HG03432 (cell line): ENCODE measurements around the gene HYAL3.

Experiments used
- ATAC-seq: cut with Tn5 transposase; IDR thresholded peaks from one replicate; pipeline ENCODE4 v1.9.1; 2021; ENCODE audit warnings: mild to moderate bottlenecking, moderate library complexity; ENCODE audit not compliant: unreplicated experiment

The HYAL3 gene, protein sequence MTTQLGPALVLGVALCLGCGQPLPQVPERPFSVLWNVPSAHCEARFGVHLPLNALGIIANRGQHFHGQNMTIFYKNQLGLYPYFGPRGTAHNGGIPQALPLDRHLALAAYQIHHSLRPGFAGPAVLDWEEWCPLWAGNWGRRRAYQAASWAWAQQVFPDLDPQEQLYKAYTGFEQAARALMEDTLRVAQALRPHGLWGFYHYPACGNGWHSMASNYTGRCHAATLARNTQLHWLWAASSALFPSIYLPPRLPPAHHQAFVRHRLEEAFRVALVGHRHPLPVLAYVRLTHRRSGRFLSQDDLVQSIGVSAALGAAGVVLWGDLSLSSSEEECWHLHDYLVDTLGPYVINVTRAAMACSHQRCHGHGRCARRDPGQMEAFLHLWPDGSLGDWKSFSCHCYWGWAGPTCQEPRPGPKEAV

DNA sequence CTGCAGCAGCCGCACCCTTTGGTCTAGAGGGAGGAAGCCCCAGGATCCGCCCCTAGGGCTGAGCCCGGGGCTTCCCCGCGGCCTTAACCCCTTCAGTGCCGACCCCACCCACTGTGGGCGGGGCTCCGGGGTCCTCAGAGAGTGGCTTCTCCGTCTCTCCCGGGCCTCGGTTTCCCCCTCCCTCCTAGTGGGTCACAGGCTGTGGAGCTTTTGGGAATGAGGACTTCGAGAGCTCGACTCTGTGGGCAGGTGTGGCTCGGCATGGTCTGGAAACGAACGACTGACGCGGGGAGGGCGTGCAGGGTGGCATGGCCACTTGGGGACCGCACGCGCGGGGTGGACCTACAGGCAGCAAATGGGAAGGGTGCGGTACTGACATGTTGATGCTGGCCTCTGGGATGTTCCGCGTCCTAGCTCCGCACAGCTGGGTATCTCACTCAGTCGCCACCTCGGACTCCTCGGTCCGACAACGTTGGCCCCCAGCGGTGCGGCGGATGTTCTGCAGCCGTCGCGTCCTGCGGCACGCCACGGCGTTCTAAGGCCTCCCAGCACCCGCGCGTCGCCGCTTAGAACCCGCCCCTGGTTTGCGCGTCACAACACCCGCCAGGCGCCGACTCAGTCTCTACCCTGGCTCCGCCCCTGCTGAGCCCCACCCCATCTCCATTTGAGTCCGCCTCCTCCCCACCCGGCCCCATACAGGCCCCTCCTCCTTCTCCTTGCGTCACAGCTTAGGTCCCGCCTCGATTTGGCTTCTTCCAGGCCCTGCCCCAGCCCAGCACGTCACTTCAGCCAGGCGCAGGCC lies at the start of gene HYAL3, which contains the start of gene NAA80:
TSS of gene HYAL3 (minus strand) at position 570 of the 802 bp plus-strand sequence. CDS start 3,803 bp downstream, outside the sequence.
TSS of gene NAA80 (minus strand) at position 570 of the 802 bp plus-strand sequence. CDS start 1,942 bp downstream, outside the sequence.
- ATAC-seq, result peak; percentile 88

DNA sequence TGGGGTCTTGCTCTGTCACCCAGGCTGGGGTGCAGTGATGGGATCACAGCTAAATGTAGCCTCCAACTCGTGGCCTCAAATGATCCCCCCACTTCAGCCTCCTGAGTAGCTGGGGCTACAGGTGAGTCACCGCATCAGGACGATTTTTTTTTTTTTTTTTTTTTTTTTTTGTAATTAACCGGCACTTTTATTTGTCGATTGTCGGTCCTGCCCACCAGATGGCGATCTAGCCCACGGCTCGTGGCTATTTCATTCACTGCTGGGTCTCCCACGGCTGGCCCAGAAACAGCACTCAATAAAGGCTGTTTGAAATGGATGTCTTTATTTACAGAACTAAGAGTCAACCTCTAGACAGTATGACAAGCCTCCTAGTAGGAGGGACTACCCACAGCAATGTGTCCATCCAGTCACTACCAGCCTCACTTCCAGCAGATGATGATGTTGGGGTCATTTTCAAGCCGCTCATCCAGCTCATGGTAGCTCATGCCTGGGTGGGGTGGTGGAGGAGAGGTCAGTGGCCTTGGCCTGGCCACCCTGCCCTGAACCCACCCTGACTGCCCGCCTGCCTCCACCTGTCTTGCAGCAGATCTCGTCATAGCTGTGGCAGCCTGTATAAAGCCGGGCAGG lies 48.1 kb upstream of the HYAL3 start:
- no peak for ATAC-seq

DNA sequence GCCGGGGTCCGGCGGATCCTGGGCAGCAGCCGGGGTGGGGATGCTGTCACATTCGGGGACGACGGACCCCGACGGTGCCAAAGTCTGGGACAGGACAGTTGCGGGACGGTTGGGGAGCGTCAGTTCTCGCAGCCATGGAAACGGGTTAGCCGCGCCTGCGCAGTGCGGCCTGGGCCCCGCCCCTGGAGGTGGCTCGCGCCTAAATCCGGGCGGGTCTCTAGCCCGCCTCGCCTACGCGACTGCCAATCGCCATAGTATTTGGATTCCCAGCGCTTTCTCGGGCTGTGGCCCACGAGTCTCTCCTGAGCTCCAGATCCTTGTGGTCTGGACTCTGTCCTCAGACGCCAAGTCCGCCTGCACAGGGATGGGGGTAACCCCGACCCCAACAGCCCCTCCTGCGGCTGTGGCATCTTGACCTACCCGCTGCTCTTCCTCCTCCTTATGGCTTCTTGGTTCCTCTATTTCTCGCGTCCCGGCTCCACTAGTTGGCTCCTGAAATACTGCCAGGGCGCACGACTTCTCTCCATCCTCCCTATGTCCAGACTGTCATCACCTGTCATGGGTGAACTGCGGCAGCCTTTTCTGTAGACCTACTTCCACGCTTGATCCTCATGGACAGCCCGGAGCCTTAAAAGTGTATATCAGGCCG lies 46.5 kb upstream of the HYAL3 start, which contains the start of gene ZMYND10:
TSS of gene ZMYND10 (minus strand) at position 147 of the 649 bp plus-strand sequence. CDS start 153 bp downstream, outside the sequence.
- ATAC-seq, result no peak

DNA sequence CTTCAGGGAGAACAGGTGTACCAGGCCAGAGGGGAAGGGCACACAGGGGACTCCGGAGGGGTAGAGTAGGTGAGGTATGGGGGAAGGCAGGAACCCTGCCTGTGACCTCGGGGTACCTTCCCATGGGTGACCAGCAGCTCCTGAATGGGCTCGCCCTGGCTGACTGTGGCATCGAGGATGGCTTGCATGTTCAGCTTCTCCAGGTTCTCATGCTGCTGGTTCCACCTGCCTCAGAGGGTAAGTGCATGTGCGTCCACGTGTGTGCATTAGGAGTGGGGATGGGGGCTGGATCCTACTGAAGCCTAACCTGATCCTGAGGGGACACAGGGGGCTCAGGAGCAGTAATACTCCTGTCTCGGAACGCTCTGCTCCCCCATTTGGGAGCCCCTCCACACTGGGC lies 45.8 kb upstream of the HYAL3 start:
- ATAC-seq, result no peak

DNA sequence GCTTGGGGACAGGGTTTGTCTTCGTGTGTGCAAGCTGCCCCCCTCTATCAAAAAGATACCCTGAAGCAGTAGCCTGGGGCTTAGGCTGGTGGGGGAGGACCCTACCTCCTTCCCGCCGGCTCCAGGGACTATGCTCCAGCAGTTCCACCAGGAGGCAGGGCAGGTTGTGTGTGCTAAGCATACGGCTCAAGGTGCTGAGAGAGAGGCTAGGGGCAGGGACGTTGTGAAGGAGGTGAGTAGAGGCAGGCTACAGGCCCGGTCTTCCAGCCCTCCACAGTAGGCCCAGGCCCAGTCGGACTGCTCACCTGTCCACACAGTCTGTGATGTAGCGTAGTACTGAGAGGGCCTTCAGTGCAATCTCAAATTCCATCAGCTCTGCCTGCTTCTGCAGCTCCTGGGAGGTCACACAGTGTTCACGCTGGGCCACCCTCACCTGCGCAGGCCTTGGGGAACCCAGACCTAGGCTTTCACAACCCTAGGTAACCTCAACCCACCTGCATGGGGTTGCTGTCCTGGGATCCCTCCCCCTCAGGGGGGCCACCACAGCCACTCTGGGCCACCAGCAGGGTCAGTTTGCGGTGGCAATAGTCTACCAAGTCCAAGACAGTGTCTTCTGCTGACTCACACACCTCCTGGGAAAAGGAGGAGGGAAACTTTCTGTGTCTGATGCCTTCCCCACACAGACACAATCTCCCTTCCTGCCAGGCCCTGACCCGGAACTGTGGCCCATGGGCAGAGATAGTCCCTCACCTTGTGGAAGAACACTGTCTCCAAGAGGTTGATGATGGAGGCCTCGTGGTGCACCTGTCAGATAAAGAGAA lies 43.8 kb upstream of the HYAL3 start:
- no peak for ATAC-seq

DNA sequence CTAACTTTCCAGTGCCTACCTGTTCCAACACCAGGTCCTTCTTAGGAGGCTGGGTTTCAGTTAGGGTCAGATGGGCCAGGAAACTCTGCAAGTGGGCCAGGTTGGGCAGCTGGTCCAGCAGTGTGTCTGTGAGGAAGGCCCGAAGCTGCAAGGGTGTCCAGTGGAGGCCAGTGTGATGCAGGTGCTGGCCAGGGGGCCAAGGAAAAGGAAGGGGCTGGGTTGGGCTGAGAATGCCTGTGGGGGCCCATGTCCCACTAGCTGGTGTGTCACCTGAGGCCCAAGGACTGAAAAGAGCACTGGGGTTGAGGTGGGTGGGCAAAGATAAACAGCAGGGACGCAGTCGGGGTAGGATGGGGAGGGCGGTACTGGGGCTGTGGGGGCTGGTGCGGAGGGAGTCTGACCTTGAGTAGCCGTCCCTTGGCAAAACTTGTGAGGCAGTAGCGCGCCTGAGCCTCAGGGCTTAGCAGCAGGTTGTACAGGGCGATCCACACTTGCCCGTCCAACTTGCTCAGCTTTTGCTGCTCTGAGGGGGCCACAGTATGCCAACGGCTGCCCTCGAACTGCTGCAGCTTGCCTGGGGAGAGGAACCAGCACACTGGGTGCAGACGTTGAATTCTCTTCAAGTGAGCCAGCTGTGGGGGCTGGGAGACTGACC lies 42.9 kb upstream of the HYAL3 start:
- no peak for ATAC-seq

DNA sequence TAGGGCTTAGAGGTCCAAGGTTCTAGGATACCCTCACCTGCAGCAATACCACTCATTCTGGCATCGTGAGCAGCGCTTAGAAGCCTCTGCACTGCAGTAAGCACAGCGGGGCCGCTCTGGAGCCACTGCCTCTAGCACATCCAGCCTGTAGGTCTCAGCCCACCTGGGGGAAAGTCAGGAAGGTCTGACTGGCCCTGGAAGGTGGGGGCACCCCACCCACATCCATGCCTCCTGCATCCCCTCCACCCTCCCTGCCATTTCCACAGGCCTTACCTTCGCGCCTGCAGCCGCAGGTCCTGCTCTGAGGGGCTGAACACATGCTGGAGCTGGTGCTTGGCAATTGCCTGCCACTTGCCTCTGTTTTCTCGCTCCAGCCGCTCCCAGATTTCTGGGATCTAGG lies 42.3 kb upstream of the HYAL3 start:
- no peak for ATAC-seq

DNA sequence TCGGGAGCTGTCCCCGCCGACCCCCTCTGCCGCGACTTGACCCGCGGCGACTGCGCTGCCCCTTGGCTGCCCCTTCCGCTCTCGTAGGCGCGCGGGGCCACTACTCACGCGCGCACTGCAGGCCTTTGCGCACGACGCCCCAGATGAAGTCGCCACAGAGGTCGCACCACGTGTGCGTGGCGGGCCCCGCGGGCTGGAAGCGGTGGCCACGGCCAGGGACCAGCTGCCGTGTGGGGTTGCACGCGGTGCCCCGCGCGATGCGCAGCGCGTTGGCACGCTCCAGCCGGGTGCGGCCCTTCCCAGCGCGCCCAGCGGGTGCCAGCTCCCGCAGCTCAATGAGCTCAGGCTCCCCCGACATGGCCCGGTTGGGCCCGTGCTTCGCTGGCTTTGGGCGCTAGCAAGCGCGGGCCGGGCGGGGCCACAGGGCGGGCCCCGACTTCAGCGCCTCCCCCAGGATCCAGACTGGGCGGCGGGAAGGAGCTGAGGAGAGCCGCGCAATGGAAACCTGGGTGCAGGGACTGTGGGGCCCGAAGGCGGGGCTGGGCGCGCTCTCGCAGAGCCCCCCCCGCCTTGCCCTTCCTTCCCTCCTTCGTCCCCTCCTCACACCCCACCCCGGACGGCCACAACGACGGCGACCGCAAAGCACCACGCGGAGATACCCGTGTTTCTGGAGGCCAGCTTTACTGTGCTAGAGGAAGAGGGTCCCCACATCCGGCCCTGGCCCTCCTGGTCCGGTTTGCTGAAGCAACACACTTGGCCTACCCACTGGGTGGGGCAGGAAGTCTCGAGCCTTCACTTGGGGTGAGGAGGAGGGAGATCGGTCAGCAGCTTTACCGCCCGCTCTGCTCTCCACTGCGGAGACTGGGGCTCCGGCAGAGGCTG lies 41.5 kb upstream of the HYAL3 start, which contains the start of gene RASSF1:
TSS of gene RASSF1 (minus strand) at position 389 of the 882 bp plus-strand sequence. CDS start at position 358, 31 bp downstream.
- peak; percentile 20 for ATAC-seq

DNA sequence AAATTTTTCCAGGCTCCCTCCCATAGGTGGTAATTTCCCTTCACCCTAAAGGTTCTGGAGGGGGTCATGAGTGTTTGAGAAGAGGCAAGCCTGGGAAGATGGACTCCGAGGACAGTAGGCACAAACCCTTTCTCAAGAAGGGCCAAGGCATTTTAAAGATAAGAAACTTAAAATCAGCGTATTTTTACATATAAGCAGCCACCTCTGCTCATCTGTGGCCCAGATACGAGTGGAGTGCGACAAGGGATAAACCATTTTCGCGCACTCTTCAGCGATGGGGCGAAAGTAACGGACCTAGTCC lies 40.9 kb upstream of the HYAL3 start:
- ATAC-seq, result no peak

DNA sequence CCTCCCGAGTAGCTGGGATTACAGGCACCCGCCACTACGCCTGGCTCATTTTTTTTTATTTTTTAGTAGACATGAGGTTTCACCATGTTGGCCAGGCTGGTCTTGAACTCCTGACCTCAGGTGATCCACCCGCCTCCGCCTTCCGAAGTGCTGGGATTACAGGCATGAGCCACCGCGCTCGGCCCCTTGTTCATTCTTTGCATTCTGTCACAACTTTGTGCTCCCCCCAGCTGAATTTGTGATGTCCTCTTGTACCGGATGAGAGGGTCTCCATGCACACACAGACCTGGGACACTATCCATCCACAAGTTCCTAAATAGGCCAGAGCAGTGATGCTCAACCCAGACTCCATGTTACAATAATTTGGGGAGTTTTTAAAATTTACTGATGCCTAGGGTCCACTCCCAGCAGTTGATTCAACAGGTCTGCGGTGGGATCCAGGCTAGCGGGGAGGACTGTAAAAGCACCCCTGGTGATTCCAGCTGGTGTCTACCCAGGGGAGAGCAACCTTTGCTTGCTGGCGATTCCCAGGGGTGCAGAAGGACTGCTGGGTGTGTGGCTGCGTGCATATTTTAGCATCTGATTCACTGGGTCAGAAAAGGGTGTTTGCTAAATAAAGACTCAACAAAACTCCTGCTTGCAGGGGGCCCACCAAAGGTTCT lies 40.4 kb upstream of the HYAL3 start:
- ATAC-seq, result no peak

DNA sequence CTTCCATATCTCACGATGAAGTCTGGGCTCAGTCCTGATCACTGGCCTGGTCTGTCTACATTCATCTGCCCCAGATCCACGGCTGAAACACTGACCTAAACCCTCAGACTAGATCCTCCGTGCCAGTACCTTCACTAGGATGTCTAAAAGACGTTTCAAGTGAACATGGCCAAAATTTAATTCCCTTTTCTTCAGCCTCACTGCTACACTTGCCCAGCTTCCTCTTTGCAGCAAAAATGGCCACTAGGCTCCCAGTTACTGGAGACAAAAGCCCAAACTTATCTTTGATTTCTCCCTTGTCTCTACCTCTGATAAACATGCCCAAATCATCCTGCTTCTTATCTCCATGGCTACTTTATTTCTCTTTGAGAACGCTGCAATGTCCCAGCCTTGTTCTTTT lies 39.8 kb upstream of the HYAL3 start:
- no peak for ATAC-seq

DNA sequence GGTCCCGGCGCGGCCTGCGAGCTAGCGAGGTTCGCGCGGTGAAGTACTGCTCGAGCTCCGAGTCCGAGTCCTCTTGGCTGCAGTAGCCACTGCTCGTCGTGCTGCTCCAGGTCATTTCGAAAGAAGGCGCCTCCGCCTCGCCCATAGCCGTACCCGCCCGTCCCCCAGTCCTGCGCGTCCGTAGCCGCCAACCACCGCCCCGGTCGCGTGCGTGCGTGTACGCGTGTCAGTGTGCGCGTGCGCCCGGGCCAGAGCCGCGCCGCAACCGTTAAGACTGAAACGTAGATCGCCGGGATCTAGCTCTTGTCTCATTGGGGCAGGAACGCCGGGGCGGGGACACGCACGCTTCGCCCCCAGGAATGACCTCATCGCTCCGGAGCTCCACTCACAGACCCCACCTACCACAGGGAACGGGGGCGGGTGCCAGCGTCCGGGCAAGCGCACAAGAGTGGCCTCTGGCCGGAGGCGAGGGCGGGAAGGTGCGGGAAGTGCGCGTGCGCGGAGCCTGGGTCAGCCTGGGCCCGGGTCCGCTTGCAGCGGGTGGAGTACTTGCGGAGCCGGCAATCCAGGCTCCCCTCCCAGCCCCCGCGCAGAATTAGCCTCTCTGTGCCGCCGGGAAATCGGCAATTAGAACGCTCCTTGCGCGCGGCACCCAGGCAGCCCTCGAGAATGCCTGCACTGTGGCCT lies 38.1 kb upstream of the HYAL3 start:
- ATAC-seq, result peak; percentile 76

DNA sequence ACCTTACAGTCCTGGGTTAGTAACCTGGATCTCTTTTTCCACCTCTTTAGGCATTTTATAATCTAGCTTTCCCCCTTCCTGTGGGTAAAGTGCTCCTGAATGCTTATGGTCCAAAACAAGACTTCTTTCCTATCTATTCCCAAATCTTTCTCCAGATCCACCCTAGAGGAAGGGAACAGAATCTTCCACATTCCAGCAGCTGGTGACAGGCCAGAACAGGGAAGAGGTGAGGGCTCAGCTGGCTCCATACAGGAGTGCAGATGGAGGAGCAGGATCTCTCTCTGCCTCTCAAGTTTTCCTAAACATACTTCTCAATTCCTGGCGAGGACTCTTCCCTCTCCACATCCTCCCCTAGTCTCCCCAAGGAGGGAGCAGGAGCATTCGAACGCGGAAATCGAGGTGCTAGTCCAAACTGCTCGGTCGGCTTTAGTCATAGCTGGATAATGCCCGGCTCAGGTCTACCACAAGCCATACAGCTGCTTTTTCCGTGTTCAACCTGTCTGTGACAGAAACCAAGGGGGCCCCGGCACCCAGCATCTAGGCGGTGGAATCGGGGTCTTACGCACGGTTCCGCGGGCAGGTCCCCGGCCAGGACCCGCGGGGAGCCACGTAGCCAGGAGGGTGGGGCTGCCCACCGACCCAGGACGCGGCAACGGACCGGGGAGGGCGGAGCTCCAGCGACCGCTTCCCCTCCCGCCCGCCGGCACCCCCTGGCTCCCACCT lies 37.4 kb upstream of the HYAL3 start:
- peak; percentile 39 for ATAC-seq

DNA sequence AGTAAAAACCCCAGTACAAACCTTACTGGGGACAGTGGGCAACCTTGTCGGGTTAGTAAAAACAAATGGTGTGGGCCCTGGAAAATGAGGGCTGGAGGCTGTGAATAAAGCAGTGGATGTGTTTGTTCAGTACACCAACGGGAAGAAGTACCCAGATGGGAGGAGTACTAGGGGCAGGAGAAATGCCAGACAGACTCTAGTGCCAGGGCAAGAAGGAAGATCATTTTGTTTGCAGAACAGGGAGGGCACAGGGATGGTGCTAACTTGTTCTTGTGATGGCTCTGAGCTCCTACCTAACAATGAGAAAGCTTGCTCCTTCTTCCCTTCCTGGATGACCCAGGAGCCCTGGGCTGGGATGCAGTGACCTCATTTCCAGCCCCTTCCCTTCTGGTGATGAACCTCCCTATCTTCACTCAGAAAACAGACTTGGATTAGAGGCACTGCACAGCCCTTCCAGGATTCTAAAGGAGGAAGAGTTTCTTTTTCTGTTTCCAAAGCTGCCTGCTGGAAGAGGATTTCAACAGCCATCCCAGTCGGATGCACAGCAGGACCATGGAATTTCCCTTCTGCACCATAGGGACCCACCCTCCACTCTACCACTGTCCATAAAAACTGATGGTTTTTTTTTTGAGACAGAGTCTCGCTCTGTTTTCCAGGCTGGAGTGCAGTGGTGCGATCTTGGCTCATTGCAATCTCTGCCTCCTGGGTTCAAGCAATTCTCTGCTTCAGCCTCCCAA lies 35.3 kb upstream of the HYAL3 start:
- no peak for ATAC-seq

DNA sequence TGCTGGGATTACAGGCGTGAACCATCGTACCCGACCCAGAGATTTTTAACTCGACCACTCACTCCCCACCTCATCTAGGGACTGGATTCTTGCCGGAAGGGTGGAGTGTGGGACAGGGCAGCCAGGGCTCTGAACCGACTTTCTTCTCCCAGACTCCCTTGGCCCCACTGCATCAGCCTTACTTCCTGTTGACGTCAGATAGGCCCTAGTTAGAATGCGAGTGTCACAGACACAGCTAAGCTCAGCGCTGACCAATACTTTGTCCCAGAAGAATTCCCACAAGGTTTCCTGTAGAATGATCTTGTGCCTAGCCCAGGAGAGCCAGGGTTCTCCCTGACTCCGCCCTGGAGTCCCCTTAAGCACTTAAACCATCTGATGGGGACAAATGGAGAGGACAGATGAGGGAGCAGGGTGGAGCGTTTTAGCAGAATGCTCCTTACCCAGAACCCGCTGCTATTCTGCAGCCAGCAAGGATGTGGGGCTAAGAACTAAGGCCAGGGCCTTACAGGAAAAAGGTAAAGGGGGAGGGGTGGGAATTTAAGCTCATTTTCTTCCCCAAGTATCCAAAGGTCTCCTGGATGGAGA lies 34.6 kb upstream of the HYAL3 start:
- ATAC-seq, result no peak
